Measurements from ENCODE around the gene HAGH.

The HAGH gene

GRCh38 chr16:1758923-1759322, 67.7 kb downstream of the HAGH start:
- no peak for DNase-seq

GRCh38 chr16:1757714-1758461, 68.7 kb downstream of the HAGH start:
- no peak for DNase-seq

All from hematopoietic multipotent progenitor cell treated with erythropoietin and hydrocortisone succinate and interleukin-3 and kit ligand, for 6 days (in vitro differentiated cells).